ENCODE results near the gene BMP5.
"Not testable (repeated sequence)": the region's sequence is repeated elsewhere in the genome, so short reads cannot be mapped to it uniquely, and the experiment has no call there.

BMP5 gene

GRCh38 chr6:55913228-55914195 is 38.1 kb upstream of the BMP5 start:
- DNase-seq (ENCODE audit: low read depth), result no peak

GRCh38 chr6:55910466-55910865 is 35.1 kb upstream of the BMP5 start:
- not testable (repeated sequence) for H3K4me3 ChIP-seq (ENCODE audit: low read length); DNase-seq (ENCODE audit: low read depth)

More at GRCh38 chr6:55913228-55914195, 38.1 kb upstream of the BMP5 start:
- no peak overlapping the region for H3K4me3 ChIP-seq (ENCODE audit: low read length)
- TF ChIP-seq CTCF (conservative IDR thresholded peaks at IDR 0.05; ENCODE audit: low read depth, low read length), result no peak

GRCh38 chr6:55909911-55910310 is 34.5 kb upstream of the BMP5 start:
- H3K4me3 ChIP-seq (ENCODE audit: low read length); DNase-seq (ENCODE audit: low read depth): not testable (repeated sequence)

GRCh38 chr6:55902796-55903195 is 27.4 kb upstream of the BMP5 start:
- no peak for DNase-seq (ENCODE audit: low read depth)
- TF ChIP-seq CTCF (conservative IDR thresholded peaks at IDR 0.05; ENCODE audit: low read depth, low read length), result no peak
- H3K4me3 ChIP-seq (ENCODE audit: low read length), result no peak overlapping the region

GRCh38 chr6:55901765-55902270 is 26.4 kb upstream of the BMP5 start:
- no peak for TF ChIP-seq CTCF (conservative IDR thresholded peaks at IDR 0.05; ENCODE audit: low read depth, low read length)
- DNase-seq (ENCODE audit: low read depth), result no peak
- no peak overlapping the region for H3K4me3 ChIP-seq (ENCODE audit: low read length)

GRCh38 chr6:55898342-55898741 is 23.0 kb upstream of the BMP5 start:
- no peak overlapping the region for H3K4me3 ChIP-seq (ENCODE audit: low read length)
- DNase-seq (ENCODE audit: low read depth), result no peak
- TF ChIP-seq CTCF (conservative IDR thresholded peaks at IDR 0.05; ENCODE audit: low read depth, low read length), result no peak

- no peak for TF ChIP-seq CTCF (conservative IDR thresholded peaks at IDR 0.05; ENCODE audit: low read depth, low read length)
- DNase-seq (ENCODE audit: low read depth), result no peak
- no peak overlapping the region for H3K4me3 ChIP-seq (ENCODE audit: low read length)
Measured at GRCh38 chr6:55897346-55897745, 22.0 kb upstream of the BMP5 start.
